ENCODE measurements around the gene ZNF3.

GRCh38 chr7:100122067-100122466, 40.5 kb upstream of the ZNF3 start:
- TF ChIP-seq EZH2 (IDR thresholded peaks at IDR 0.05) (no peak), POLR2AphosphoS5 (IDR thresholded peaks at IDR 0.05; ENCODE audit: borderline replicate concordance, low read depth, low read length) (no peak)
